H1 (cell line): ENCODE data around the gene SOBP. TPM values are rescaled to one million over a fixed set of nuclear protein-coding genes. Genes with fewer than 3 reads are reported as not detected.
"Not testable (repeated sequence)": the region's sequence is repeated elsewhere in the genome, so short reads cannot be mapped to it uniquely, and the experiment has no call there.

Source experiments
- CTCF ChIA-PET: fragments of 300-600 bp; sonication (Branson Sonifier 250); formaldehyde crosslinking; loops from one replicate; lab custom pipeline; 2021; ENCODE audit not compliant: partially characterized antibody; lab: Charles Lee
- POLR2A ChIA-PET: fragments of 300-600 bp; sonication (Branson Sonifier 250); formaldehyde crosslinking; loops from one replicate; lab custom pipeline; 2021; ENCODE audit warnings: inconsistent platforms; ENCODE audit not compliant: partially characterized antibody; lab: Charles Lee
- DNase-seq, 2 experiments: peaks; one replicate each; pipeline versions ENCODE4 v3.0.0 to v3.0.0-alpha.2; 2010 to 2022; ENCODE audit warnings: low spot score in 2 of 2, low read depth in 1 of 2, mixed read lengths in 1 of 2
- FAIRE-seq: peaks from 2 replicates; lab custom pipeline; 2011; peaks lifted over from hg19 to GRCh38; lab: Jason Lieb, UNC
- H2AFZ ChIP-seq: 2 replicates; pipeline ENCODE4 v1.8.1; 2012; ENCODE audit warnings: low read length, inconsistent platforms
- H2AK5ac ChIP-seq: 2 replicates; pipeline ENCODE4 v1.6.1; 2013; ENCODE audit warnings: low read depth, low read length
- H2BK120ac ChIP-seq: replicated peaks from 2 replicates; pipeline ENCODE3; 2013; ENCODE audit warnings: low read depth, low read length, inconsistent platforms
- H2BK12ac ChIP-seq: 2 replicates; pipeline ENCODE4 v1.6.1; 2013; ENCODE audit warnings: low read depth, low read length
- H2BK15ac ChIP-seq: 2 replicates; pipeline ENCODE4 v1.6.1; 2013; ENCODE audit warnings: low read length
- H2BK20ac ChIP-seq: 2 replicates; pipeline ENCODE4 v1.6.1; 2013; ENCODE audit warnings: low read length
- H2BK5ac ChIP-seq: 2 replicates; pipeline ENCODE4 v1.6.1; 2013; ENCODE audit warnings: low read depth, low read length
- H3K14ac ChIP-seq: 2 replicates; pipeline ENCODE4 v1.6.1; 2013; ENCODE audit warnings: inconsistent platforms; ENCODE audit not compliant: insufficient read length
- H3K18ac ChIP-seq: 2 replicates; pipeline ENCODE4 v1.6.1; 2013; ENCODE audit warnings: low read length; ENCODE audit errors: extremely low read depth
- H3K23ac ChIP-seq: 2 replicates; pipeline ENCODE4 v1.6.1; 2013; ENCODE audit warnings: inconsistent platforms; ENCODE audit not compliant: insufficient read length
- H3K23me2 ChIP-seq: 2 replicates; pipeline ENCODE4 v1.6.1; 2013; ENCODE audit warnings: low read depth, low read length
- H3K27ac ChIP-seq: 2 replicates; pipeline ENCODE4 v1.6.1; 2011; ENCODE audit warnings: low read depth, low read length, inconsistent platforms
- H3K27me3 ChIP-seq, 4 experiments: replicated peaks in 1 of 4; 1 replicate in 1 of 4; 2 replicates in 3 of 4; pipeline versions ENCODE4 v1.6.1 to v1.8.1; 2011 to 2013; ENCODE audit warnings: low read length in 3 of 4, mild to moderate bottlenecking in 3 of 4, inconsistent platforms in 2 of 4, mixed read lengths in 2 of 4, moderate library complexity in 1 of 4; ENCODE audit not compliant: control insufficient read depth in 3 of 4, insufficient read depth in 3 of 4; ENCODE audit errors: extremely low read depth in 1 of 4
- H3K36me3 ChIP-seq, 4 experiments: 2 replicates each; pipeline versions ENCODE4 v1.6.1 to v1.8.1; 2011 to 2013; ENCODE audit warnings: mild to moderate bottlenecking in 4 of 4, low read length in 3 of 4, moderate library complexity in 2 of 4, control low read depth in 1 of 4, inconsistent platforms in 1 of 4; ENCODE audit not compliant: insufficient read depth in 4 of 4, control insufficient read depth in 2 of 4
- H3K4ac ChIP-seq: replicated peaks from 2 replicates; pipeline ENCODE3; 2013; ENCODE audit warnings: low read length, low read depth, mixed read lengths, inconsistent platforms; ENCODE audit not compliant: insufficient read length
- H3K4me1 ChIP-seq, 4 experiments: replicated peaks in 1 of 4; 1 replicate in 1 of 4; 2 replicates in 3 of 4; pipeline versions ENCODE4 v1.6.1 to v1.8.1; 2011 to 2013; ENCODE audit warnings: low read length in 3 of 4, inconsistent platforms in 2 of 4, mixed read lengths in 1 of 4; ENCODE audit not compliant: insufficient read depth in 4 of 4, control insufficient read depth in 3 of 4
- H3K4me2 ChIP-seq, 2 experiments: 2 replicates each; pipeline versions ENCODE4 v1.6.1 to v1.8.1; 2011 to 2013; ENCODE audit warnings: low read depth in 2 of 2, low read length in 2 of 2, control low read depth in 1 of 2, inconsistent platforms in 1 of 2, mild to moderate bottlenecking in 1 of 2; ENCODE audit not compliant: insufficient read depth in 1 of 2
- H3K4me3 ChIP-seq, 4 experiments: fragments of 200-600, 300-600 bp in 1 of 4; sonication (generic), shearing (Covaris generic), sonication (Bioruptor Twin) in 1 of 4; 2 replicates each; pipeline versions ENCODE4 v1.5.1 to v1.8.1; 2011 to 2016; ENCODE audit warnings: low read length in 4 of 4, low read depth in 3 of 4, control low read depth in 2 of 4, inconsistent platforms in 2 of 4, mild to moderate bottlenecking in 2 of 4, mixed read lengths in 1 of 4, moderate library complexity in 1 of 4; ENCODE audit not compliant: insufficient read depth in 2 of 4; ENCODE audit errors: extremely low read depth in 1 of 4
- H3K56ac ChIP-seq: replicated peaks from 2 replicates; pipeline ENCODE3; 2013; ENCODE audit warnings: low read depth, mild to moderate bottlenecking, mixed read lengths, low read length, inconsistent platforms; ENCODE audit not compliant: insufficient read length
- H3K79me1 ChIP-seq: 2 replicates; pipeline ENCODE4 v1.6.1; 2013; ENCODE audit warnings: low read depth, low read length, control low read depth
- H3K79me2 ChIP-seq, 2 experiments: 2 replicates each; pipeline versions ENCODE4 v1.6.1 to v1.8.1; 2012 to 2013; ENCODE audit warnings: low read length in 2 of 2, mild to moderate bottlenecking in 2 of 2, inconsistent platforms in 1 of 2; ENCODE audit not compliant: insufficient read depth in 2 of 2, control insufficient read depth in 1 of 2
- H3K9ac ChIP-seq, 4 experiments: replicated peaks in 1 of 4; 1 replicate in 1 of 4; 2 replicates in 3 of 4; pipeline versions ENCODE4 v1.6.1 to v1.8.1; 2011 to 2013; ENCODE audit warnings: low read depth in 3 of 4, low read length in 3 of 4, control low read depth in 2 of 4, mild to moderate bottlenecking in 2 of 4, moderate library complexity in 2 of 4, inconsistent platforms in 1 of 4; ENCODE audit errors: extremely low read depth in 1 of 4
- H3K9me3 ChIP-seq, 2 experiments: 2 replicates each; pipeline versions ENCODE4 v1.6.1 to v1.8.1; 2012 to 2013; ENCODE audit warnings: mild to moderate bottlenecking in 2 of 2, moderate library complexity in 2 of 2, control low read depth in 1 of 2, inconsistent platforms in 1 of 2, low read depth in 1 of 2, low read length in 1 of 2, mixed read lengths in 1 of 2; ENCODE audit not compliant: insufficient read depth in 2 of 2
- H4K20me1 ChIP-seq, 2 experiments: replicated peaks in 1 of 2; 2 replicates each; pipeline versions ENCODE3 to v1.8.1; 2011 to 2013; ENCODE audit warnings: inconsistent platforms in 2 of 2, low read length in 2 of 2, mild to moderate bottlenecking in 1 of 2; ENCODE audit not compliant: insufficient read depth in 2 of 2, control insufficient read depth in 1 of 2
- H4K5ac ChIP-seq: 2 replicates; pipeline ENCODE4 v1.6.1; 2013; ENCODE audit warnings: low read length, low read depth, mixed read lengths, inconsistent platforms; ENCODE audit not compliant: insufficient read length
- H4K8ac ChIP-seq: 2 replicates; pipeline ENCODE4 v1.8.0; 2013; ENCODE audit warnings: mild to moderate bottlenecking, moderate library complexity, low read length, inconsistent platforms; ENCODE audit not compliant: insufficient read depth; ENCODE audit errors: extremely low read depth
- H4K91ac ChIP-seq: replicated peaks from 2 replicates; pipeline ENCODE3; 2013; ENCODE audit warnings: low read length, mixed read lengths, inconsistent platforms; ENCODE audit not compliant: insufficient read length
- WGBS, 2 experiments: shearing (Covaris generic) in 1 of 2; methylation state at CpG; one replicate each; pipeline versions ENCODE4 v1.1.6 to v1.1.7; 2013 to 2015; ENCODE audit warnings: low lambda C conversion rate in 2 of 2, mixed read lengths in 2 of 2, inconsistent platforms in 1 of 2, low coverage in 1 of 2, missing lambda C conversion rate in 1 of 2; ENCODE audit not compliant: insufficient replicate concordance in 2 of 2, insufficient coverage in 1 of 2, insufficient read length in 1 of 2; ENCODE audit errors: extremely low coverage in 1 of 2, missing lambda C conversion rate in 1 of 2; 5-methylcytosine and 5-hydroxymethylcytosine counted together
- polyA plus RNA-seq, 7 experiments: library from polyadenylated mRNA; depleted of rRNA in 3 of 7; stranded (reverse) in 5 of 7; unstranded in 2 of 7; fragments of >200 nt in 5 of 7; fragments of 200-250 nt in 2 of 7; gene quantifications; 1 replicate in 5 of 7; 2 replicates in 1 of 7; 4 replicates in 1 of 7; pipeline versions ENCODE4 v1.2.1 to v1.2.3, GENCODE V29; 2011 to 2013; ENCODE audit warnings: missing spikeins in 2 of 7, mixed read lengths in 2 of 7
- total RNA-seq: library from RNA; stranded (reverse); fragmentation: NEBNext Ultra II Directional; extraction: Animal tissue kit (Norgen Biotek cat#: 25700); gene quantifications from 2 replicates; pipeline ENCODE4 v1.2.1, GENCODE V29; 2021

Gene SOBP
- total and polyA plus RNA-seq, 2 of the 8 experiments (the other 6 are each of a cell fraction or from before 2014, with no cell fraction given), result 0.45 to 6.2 TPM

- DNase-seq, H4K91ac ChIP-seq, H4K20me1 ChIP-seq, POLR2A ChIA-PET, H2BK120ac ChIP-seq, H4K5ac ChIP-seq, H3K18ac ChIP-seq, H3K4me1 ChIP-seq, H3K79me2 ChIP-seq, H2BK12ac ChIP-seq, H2AK5ac ChIP-seq, H3K23ac ChIP-seq, H3K9ac ChIP-seq, H3K4ac ChIP-seq, H3K36me3 ChIP-seq, FAIRE-seq, H3K23me2 ChIP-seq, H2AFZ ChIP-seq, H3K4me2 ChIP-seq, H3K27ac ChIP-seq, H4K8ac ChIP-seq, H3K79me1 ChIP-seq, H3K4me3 ChIP-seq, H2BK20ac ChIP-seq, H3K14ac ChIP-seq, H2BK15ac ChIP-seq, H3K27me3 ChIP-seq, H3K56ac ChIP-seq, H2BK5ac ChIP-seq, H3K9me3 ChIP-seq, CTCF ChIA-PET: not testable (repeated sequence)
- WGBS, 2 experiments, result 93% methylated on average over 3 of the region's 3 CpGs; no CpG with 5 or more reads in 1 of the 2 experiments
These were observed 14.6 kb upstream of the SOBP start for GRCh38 chr6:107475360-107475759.

DNA sequence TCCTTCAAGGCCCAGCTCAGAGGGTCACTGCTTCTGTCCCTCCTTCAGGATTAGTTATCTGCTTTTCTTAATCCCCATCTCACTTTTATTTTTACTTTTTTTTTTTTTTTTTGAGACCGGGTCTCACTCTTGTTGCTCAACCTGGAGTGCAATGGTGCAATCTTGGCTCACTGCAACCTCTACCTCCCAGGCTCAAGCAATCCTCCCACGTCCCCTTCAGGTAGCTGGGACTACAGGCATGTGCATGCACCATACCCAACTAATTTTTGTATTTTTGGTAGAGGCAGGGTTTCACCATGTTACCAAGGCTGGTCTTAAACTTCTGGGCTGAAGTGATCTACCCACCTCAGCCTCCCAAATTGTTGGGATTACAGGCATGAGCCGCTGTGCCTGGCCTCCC is 14.1 kb upstream of the SOBP start:
- not testable (repeated sequence) for H3K4me3 ChIP-seq, H4K91ac ChIP-seq

More for the DNA sequence above, 14.1 kb upstream of the SOBP start:
- H2BK15ac ChIP-seq, H3K14ac ChIP-seq, H2BK120ac ChIP-seq, H2AK5ac ChIP-seq, CTCF ChIA-PET, FAIRE-seq, H3K36me3 ChIP-seq, H3K56ac ChIP-seq, H3K23me2 ChIP-seq, H2BK5ac ChIP-seq, H3K79me2 ChIP-seq, H2BK20ac ChIP-seq, H3K18ac ChIP-seq, H3K4ac ChIP-seq, H3K4me2 ChIP-seq, H3K9ac ChIP-seq, H3K4me1 ChIP-seq, H4K5ac ChIP-seq, H3K27me3 ChIP-seq, H3K27ac ChIP-seq, H2AFZ ChIP-seq, H3K9me3 ChIP-seq, DNase-seq, H3K23ac ChIP-seq, H4K8ac ChIP-seq, H3K79me1 ChIP-seq, POLR2A ChIA-PET, H4K20me1 ChIP-seq, H2BK12ac ChIP-seq: not testable (repeated sequence)
- 100% methylated on average over 2 of the region's 3 CpGs; no CpG with 5 or more reads in 1 of the 2 experiments for WGBS, 2 experiments
